H1 (cell line): ENCODE data around the gene PRKAG1. TPM values are rescaled to one million over a fixed set of nuclear protein-coding genes. Genes with fewer than 3 reads are reported as not detected.

ENCODE experiments used
- ASH2L ChIP-seq: fragments of 200-600, 300-600 bp; sonication (generic); IDR thresholded peaks from one replicate; pipeline ENCODE4 v1.7.1; 2017; ENCODE audit warnings: low read length
- CTBP2 ChIP-seq: IDR thresholded peaks from 2 replicates; pipeline ENCODE4 v1.7.0; 2011; ENCODE audit warnings: borderline replicate concordance, mild to moderate bottlenecking, moderate library complexity, mixed read lengths, low read length; ENCODE audit not compliant: insufficient read depth, insufficient read length
- FOSL1 ChIP-seq: IDR thresholded peaks from 2 replicates; pipeline ENCODE4 v1.6.1; 2011; ENCODE audit warnings: mild to moderate bottlenecking, low read depth, low read length, moderate library complexity; ENCODE audit not compliant: insufficient read depth
- HDAC2 ChIP-seq, 2 experiments: fragments of 300-600 bp in 1 of 2; sonication (generic) in 1 of 2; IDR thresholded peaks; 2 replicates each; pipeline ENCODE4 v1.6.1; 2011 to 2012; ENCODE audit warnings: low read depth in 2 of 2, low read length in 2 of 2, mild to moderate bottlenecking in 2 of 2, moderate library complexity in 2 of 2, borderline replicate concordance in 1 of 2, inconsistent platforms in 1 of 2
- HDAC6 ChIP-seq: IDR thresholded peaks from one replicate; pipeline ENCODE4 v1.7.1; 2012; ENCODE audit warnings: low read depth, mild to moderate bottlenecking, inconsistent platforms, low read length, moderate library complexity
- JUN ChIP-seq: IDR thresholded peaks from 2 replicates; pipeline ENCODE4 v1.6.1; 2011; ENCODE audit warnings: low read depth, mild to moderate bottlenecking, improper control_type of control experiment, low read length
- KDM1A ChIP-seq: fragments of 200-600, 300-600 bp; sonication (generic); IDR thresholded peaks from 2 replicates; pipeline ENCODE4 v1.7.1; 2016; ENCODE audit warnings: mild to moderate bottlenecking, low read length, borderline replicate concordance
- KDM5A ChIP-seq: fragments of 200-600 bp; IDR thresholded peaks from 2 replicates; pipeline ENCODE4 v1.7.1; 2012; ENCODE audit warnings: mild to moderate bottlenecking, low read length, inconsistent platforms, mixed read lengths
- NANOG ChIP-seq: IDR thresholded peaks from 2 replicates; pipeline ENCODE4 v1.6.1; 2011; ENCODE audit warnings: low read length, low read depth, mild to moderate bottlenecking, inconsistent platforms; ENCODE audit not compliant: insufficient read depth, poor library complexity, severe bottlenecking
- RBBP5 ChIP-seq: IDR thresholded peaks from 2 replicates; pipeline ENCODE4 v1.7.1; 2012; ENCODE audit warnings: low read depth, mild to moderate bottlenecking, inconsistent platforms, low read length, moderate library complexity, borderline replicate concordance
- RFX5 ChIP-seq: IDR thresholded peaks from 2 replicates; pipeline ENCODE4 v1.6.1; 2011; ENCODE audit warnings: low read depth, low read length, improper control_type of control experiment, borderline replicate concordance
- SIRT6 ChIP-seq: IDR thresholded peaks from one replicate; pipeline ENCODE4 v1.7.1; 2012; ENCODE audit warnings: low read length, inconsistent platforms
- SIX5 ChIP-seq: IDR thresholded peaks from 2 replicates; pipeline ENCODE4 v1.6.1; 2011; ENCODE audit warnings: mild to moderate bottlenecking, low read depth, low read length
- SP1 ChIP-seq: IDR thresholded peaks from 2 replicates; pipeline ENCODE4 v1.6.1; 2011; ENCODE audit warnings: low read depth, low read length
- SRF ChIP-seq: IDR thresholded peaks from 2 replicates; pipeline ENCODE4 v1.6.1; 2011; ENCODE audit warnings: mild to moderate bottlenecking, low read depth, low read length, moderate library complexity
- YY1 ChIP-seq: IDR thresholded peaks from 2 replicates; pipeline ENCODE4 v1.6.1; 2011; ENCODE audit warnings: low read depth, mild to moderate bottlenecking, low read length
- polyA plus RNA-seq, 7 experiments: library from polyadenylated mRNA; depleted of rRNA in 3 of 7; stranded (reverse) in 5 of 7; unstranded in 2 of 7; fragments of >200 nt in 5 of 7; fragments of 200-250 nt in 2 of 7; gene quantifications; 1 replicate in 5 of 7; 2 replicates in 1 of 7; 4 replicates in 1 of 7; pipeline versions ENCODE4 v1.2.1 to v1.2.3, GENCODE V29; 2011 to 2013; ENCODE audit warnings: missing spikeins in 2 of 7, mixed read lengths in 2 of 7
- total RNA-seq: library from RNA; stranded (reverse); fragmentation: NEBNext Ultra II Directional; extraction: Animal tissue kit (Norgen Biotek cat#: 25700); gene quantifications from 2 replicates; pipeline ENCODE4 v1.2.1, GENCODE V29; 2021
- TF ChIP-seq, protein P1 (sequence below): IDR thresholded peaks from 2 replicates; pipeline ENCODE4 v1.6.1; 2012; ENCODE audit warnings: inconsistent platforms
- TF ChIP-seq, protein P2 (sequence below): IDR thresholded peaks from 2 replicates; pipeline ENCODE4 v1.6.1; 2012; ENCODE audit warnings: low read length, inconsistent platforms
- TF ChIP-seq, protein P3 (sequence below), 3 experiments: IDR thresholded peaks; 1 replicate in 2 of 3; 2 replicates in 1 of 3; pipeline versions ENCODE4 v1.5.1 to v1.6.1; 2011; ENCODE audit warnings: low read length in 3 of 3, mild to moderate bottlenecking in 3 of 3, inconsistent platforms in 2 of 3, low read depth in 1 of 3, moderate library complexity in 1 of 3; ENCODE audit not compliant: insufficient read depth in 1 of 3; ENCODE audit errors: control extremely low read depth in 1 of 3

Gene PRKAG1
- total and polyA plus RNA-seq, 2 of the 8 experiments (the other 6 are each of a cell fraction or from before 2014, with no cell fraction given) = 38.6 to 57.5 TPM

DNA sequence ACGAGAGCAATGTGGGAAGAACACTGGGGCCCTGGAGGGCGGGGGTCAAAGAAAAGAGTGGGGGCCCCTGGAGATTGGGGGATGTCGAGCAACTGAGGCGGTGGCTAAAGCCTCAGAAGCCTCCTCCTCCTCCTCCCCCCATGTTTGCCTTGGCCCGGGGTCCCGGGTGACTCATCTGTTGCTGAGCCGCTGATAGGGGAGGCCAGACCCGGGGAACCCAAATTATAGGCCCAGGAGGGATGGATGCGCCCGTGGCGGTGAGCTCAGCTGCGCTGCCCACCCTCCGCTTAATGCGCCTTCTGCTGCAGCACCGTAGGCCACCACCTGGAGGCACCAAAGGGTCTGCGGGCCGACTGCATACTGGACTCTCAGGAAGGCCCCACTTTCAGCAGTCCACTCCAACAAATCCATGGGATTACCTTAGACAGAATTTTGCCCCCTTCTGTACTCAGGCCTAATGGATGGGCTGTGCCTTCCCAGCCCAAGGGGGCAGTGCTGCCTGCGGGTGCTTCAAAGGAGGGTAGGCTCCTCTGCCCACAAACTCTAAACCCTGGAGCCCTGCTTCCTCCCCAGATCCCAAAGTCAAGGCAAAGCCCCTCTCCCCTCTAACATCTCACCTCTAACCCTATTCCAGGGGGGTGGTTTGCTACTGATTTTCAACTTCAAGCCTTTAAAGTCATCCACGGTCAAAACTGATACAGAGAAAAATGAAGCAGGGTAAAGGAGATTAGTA, 44.5 kb downstream of the PRKAG1 start (continued):
- no peak for TF ChIP-seq SIRT6
- no peak for TF ChIP-seq CTBP2
- TF ChIP-seq SIX5 = no peak
- no peak for TF ChIP-seq YY1
- TF ChIP-seq, protein P1, sequence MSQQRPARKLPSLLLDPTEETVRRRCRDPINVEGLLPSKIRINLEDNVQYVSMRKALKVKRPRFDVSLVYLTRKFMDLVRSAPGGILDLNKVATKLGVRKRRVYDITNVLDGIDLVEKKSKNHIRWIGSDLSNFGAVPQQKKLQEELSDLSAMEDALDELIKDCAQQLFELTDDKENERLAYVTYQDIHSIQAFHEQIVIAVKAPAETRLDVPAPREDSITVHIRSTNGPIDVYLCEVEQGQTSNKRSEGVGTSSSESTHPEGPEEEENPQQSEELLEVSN = no peak
- no peak for TF ChIP-seq FOSL1
- 0 out of 2 replicates have a peak, but pooled peaks have one; percentile 18 for TF ChIP-seq RBBP5
- no peak for TF ChIP-seq KDM5A
- peak; percentile 70; the same call in 1 of the 2 replicates for TF ChIP-seq RFX5
- no peak for TF ChIP-seq SRF
- no peak for TF ChIP-seq NANOG
- TF ChIP-seq, protein P2, sequence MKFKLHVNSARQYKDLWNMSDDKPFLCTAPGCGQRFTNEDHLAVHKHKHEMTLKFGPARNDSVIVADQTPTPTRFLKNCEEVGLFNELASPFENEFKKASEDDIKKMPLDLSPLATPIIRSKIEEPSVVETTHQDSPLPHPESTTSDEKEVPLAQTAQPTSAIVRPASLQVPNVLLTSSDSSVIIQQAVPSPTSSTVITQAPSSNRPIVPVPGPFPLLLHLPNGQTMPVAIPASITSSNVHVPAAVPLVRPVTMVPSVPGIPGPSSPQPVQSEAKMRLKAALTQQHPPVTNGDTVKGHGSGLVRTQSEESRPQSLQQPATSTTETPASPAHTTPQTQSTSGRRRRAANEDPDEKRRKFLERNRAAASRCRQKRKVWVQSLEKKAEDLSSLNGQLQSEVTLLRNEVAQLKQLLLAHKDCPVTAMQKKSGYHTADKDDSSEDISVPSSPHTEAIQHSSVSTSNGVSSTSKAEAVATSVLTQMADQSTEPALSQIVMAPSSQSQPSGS = no peak
- no peak for TF ChIP-seq JUN
- TF ChIP-seq HDAC6 = no peak
- peak; percentile 29 for TF ChIP-seq ASH2L
- TF ChIP-seq, protein P3, sequence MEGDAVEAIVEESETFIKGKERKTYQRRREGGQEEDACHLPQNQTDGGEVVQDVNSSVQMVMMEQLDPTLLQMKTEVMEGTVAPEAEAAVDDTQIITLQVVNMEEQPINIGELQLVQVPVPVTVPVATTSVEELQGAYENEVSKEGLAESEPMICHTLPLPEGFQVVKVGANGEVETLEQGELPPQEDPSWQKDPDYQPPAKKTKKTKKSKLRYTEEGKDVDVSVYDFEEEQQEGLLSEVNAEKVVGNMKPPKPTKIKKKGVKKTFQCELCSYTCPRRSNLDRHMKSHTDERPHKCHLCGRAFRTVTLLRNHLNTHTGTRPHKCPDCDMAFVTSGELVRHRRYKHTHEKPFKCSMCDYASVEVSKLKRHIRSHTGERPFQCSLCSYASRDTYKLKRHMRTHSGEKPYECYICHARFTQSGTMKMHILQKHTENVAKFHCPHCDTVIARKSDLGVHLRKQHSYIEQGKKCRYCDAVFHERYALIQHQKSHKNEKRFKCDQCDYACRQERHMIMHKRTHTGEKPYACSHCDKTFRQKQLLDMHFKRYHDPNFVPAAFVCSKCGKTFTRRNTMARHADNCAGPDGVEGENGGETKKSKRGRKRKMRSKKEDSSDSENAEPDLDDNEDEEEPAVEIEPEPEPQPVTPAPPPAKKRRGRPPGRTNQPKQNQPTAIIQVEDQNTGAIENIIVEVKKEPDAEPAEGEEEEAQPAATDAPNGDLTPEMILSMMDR (IDR thresholded peaks at IDR 0.05; ENCODE audit: control extremely low read depth in 1 of 3, insufficient read depth in 1 of 3, low read depth in 1 of 3, low read length in 3 of 3) = peak in 2 of 3 experiments; percentile 79 to 82; a peak in 3 of 4 replicates
- TF ChIP-seq HDAC2 (IDR thresholded peaks at IDR 0.05; ENCODE audit: borderline replicate concordance in 1 of 2, low read depth in 2 of 2, low read length in 2 of 2) = no peak
- no peak for TF ChIP-seq KDM1A
- no peak for TF ChIP-seq SP1
